GM04503 (cell line): Measurements from ENCODE around the gene MEGF6.

Source experiments
- DNase-seq: peaks from one replicate; pipeline ENCODE4 v3.0.0-alpha.2; 2012; ENCODE audit warnings: low read depth

Gene MEGF6

DNA sequence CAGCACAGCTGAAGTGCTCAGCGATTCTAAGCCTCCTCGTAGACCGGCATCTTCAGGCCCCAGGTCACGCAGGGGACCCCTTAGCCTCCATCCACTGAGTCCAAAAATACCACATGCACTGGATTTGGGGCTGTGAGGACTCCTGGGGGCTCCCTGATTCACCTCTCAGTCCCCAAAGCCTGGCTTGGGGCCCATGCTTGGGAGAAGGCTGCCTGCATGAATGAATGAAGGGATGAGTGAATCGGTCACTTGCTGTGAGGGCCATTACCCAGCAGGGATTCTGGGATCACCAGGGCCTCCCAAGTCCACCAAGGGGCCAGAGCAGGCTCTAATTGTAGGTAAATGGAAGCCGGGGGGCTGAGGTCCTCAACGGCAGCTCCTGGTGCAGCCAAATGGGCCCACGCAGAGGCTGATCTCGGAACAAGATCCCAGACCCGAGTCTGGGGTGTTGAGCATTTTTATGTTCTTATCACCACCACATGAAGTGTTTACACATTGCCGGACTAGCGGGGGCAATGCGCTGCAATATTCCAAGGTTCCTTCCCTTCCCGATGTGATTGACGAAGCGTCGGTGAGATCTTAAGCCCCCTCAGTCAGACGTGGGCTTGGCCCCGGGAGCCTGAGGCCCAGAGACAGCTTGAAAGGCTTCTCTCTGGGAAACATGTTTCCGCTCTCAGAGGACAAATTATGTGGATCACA lies 170.4 kb downstream of the MEGF6 start:
- DNase-seq = no peak

DNA sequence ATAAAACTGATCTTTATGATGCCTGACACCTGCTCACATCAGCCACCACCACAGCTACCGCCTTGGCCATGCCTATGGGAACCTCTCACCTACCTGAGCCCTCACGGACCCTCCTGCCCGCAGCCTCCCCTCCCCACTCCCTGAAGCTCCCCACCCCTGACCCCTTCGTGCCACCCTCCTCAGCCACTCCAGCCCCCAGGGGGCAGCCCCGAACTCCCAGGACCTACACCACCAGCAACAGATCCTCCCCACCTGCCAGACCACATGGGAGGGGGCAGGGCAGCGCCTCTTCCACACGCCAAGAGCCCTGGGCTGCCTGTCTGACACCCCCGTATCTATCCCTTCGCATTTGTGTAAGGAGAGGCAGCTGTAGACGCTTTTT lies 171.0 kb downstream of the MEGF6 start:
- DNase-seq = no peak
